Inflammatory macrophage (primary cell): Measurements from ENCODE around the gene EIPR1.

Source experiments
- DNase-seq, 2 donors: peaks; one replicate each; pipeline ENCODE4 v3.0.0-alpha.2; 2020 to 2022

Gene EIPR1

GRCh38 chr2:3323360-3324035 lies 54.1 kb downstream of the EIPR1 start:
- no peak for DNase-seq

DNA sequence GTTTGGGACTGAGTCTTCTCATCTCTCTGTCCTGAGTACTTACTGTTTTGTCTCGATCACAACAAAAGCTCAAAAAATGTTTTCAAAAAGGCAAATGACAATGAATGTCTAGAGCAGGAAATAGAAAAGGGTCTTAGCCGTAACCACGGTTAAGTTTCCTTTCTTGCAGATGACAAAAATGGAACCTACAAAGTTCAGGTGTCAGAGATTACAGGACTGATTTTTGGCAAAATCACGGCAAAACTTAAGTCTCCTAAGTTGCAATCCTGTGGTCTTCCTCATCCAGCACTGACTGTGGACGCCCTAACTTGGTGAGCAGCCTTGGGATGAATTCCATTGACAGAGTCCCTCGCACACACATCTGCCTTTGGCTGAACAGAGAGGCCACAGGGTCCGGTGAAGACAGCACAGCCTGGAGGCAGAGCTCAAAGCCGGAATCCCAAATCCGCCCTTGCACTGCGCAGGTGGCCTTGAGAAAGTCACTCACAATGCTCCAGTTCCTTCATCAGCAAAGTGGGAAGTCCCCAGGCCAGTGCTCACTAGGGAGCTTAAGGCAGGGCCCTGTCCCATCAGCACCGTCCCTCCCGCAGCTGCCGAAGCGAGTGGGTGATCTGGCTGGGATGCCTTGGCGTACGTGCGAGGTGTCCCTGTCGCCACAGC lies 55.2 kb downstream of the EIPR1 start:
- DNase-seq, result no peak

GRCh38 chr2:3321825-3322224 lies 55.8 kb downstream of the EIPR1 start:
- DNase-seq, result no peak

DNA sequence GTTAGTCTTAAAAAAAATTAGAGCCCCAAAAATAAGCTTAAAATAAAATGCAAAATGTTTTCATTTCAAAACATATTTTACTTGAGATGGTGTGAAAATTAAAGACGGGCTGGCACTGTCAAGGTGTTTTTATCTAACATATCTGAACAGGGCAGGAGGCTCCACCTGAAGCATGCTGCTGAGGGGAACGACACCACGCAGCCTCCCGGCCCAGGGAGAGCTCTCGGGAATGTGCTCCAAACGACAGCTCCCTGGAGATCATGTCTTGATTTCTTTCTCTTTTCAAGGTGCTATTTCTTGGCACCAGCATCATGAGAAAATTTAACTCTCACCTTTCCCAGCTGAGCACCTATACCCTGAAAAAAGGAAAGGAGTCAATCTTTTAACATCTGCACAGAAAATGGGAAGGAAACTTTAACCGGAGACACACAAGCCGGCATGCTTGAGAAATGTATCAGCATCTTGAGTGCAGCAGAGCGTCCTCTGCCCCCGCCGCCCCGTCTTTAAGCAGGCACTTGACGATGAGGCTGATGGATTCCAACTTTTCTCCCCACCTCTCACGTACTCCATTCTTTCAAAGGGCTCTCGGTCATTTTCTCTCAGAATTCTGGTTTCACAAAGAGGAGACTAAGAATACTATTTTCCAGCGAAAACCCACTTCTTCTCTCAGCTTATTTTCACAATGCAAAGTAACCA lies 56.6 kb downstream of the EIPR1 start:
- no peak for DNase-seq

- no peak for DNase-seq
These were observed 57.7 kb downstream of the EIPR1 start for GRCh38 chr2:3319745-3320566.

DNA sequence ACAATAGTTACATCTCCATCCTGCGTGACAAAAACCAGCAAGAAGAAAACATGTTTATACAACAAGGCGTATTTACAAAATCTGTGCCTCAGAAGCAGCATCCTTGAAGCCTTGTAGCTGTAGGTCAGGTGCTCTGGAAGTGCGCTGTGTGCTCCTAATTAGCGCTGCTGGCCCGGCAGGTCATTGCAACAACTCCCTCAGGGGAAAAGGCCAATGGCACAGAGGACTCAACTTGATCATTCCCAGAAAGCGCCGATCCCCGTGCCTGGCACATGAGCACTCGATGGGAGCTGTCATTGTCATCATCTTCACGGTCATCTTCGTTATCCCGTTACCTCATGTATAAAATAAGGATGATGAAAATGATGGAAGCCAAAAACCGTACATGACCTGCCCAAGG lies 58.5 kb downstream of the EIPR1 start:
- DNase-seq, result no peak

- no peak for DNase-seq
These were observed 59.6 kb downstream of the EIPR1 start for GRCh38 chr2:3317871-3318590.

GRCh38 chr2:3317277-3317685 lies 60.3 kb downstream of the EIPR1 start:
- no peak for DNase-seq

DNA sequence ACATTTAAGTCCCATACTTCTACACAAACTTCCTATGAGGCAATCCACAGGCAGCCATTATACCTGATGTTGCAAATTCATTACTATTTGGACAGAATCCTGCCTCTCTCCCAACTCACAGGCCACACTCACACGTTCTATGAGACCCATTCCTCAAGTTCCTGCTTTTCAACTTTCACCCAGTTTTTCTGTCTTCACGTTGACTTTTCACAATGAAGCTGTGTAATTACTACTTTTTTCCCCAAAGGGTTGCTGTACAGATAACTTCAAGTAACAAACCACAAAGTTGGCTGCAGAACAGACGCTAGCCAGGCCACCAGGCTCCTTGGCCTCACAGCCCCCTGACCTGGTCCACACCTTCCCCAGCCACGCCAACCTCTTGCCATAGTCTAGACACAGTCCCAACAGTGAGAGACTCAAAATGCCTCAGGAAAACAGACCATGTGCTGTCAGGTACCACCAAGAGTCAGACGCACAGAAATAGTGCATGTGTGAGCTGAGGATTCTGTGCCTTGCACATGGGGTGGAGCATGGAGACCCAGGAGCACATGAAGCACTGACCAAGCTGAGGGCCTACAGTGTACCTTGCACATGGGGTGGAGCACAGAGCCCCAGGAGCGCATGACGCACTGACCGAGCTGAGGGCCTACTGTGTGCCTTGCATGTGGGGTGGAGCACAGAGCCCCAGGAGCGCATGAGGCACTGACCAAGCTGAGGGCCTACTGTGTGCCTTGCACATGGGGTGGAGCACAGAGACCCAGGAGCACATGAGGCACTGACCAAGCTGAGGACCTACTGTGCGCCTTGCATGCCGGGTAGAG lies 61.0 kb downstream of the EIPR1 start:
- no peak for DNase-seq

GRCh38 chr2:3314626-3315025 lies 63.0 kb downstream of the EIPR1 start:
- no peak for DNase-seq

DNA sequence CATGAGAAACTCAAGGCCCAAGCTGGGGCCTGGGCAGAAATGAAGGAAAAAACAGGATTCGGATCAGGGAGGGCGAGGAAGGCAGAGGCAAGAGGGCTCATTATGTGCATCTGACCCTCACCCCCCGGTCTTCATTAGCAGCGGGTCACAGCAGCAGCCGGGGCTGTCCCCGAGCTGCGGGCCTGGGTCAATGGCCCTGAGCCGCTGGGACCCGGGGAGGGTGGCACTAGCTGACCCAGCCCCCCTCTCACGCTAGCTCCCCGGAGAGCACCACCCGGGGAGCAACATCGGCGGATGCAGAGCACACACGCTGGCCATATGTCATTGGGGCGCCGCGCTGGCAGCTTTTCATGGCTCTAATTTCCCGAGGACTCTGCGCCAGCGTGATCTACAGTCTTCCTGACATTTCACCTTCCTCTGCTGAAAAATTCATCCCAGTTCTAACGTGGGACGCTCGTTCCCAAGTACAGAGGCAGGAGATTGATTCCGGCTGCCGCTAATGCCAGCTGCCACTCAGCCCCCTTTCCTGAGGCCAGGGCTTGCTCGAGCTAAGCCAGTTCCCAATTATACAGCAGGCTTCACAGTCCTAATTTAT lies 63.7 kb downstream of the EIPR1 start:
- no peak for DNase-seq

- DNase-seq, result no peak
These were observed 64.9 kb downstream of the EIPR1 start for GRCh38 chr2:3312576-3313345.

- DNase-seq, result no peak
These were observed 66.0 kb downstream of the EIPR1 start for GRCh38 chr2:3311601-3312000.

DNA sequence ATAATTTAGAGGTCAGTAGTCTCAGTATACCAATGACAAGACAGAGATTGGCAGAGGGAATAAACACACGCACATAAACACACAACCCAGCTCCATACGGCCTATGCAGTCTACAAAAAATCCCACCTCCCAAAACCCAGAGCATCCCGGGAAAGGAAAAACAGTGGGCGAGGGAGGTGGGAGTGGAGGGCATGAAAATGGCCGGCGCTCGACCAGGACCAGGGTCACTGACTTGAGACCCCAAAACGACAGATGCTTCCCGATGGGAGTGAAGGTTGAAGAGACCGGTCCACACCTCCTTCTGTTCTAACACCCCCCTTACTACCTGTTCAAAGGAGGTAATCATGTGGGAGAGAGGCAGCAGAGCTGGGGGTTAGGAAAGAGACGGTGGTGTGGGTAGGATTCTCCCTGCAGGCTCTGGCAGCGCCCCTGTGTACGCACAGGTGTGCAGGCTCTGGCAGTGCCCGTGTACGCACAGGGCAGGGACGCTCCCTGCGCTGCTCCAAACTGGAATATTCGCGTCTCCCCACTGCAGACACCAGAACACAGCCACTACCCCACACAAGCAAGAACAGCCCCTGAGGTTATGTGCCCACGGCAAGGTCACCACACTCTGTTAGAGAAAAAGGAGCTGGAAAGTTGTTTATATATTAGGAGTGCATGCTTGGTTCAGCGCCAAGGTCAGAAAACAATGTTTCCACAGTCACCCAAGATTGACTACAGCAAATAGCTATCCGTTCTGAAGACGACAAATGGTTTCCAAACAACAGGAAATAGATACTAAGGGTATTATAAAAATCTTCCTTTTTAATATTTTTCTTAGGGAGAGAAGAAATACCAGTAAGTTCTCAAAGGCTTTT lies 67.9 kb downstream of the EIPR1 start:
- DNase-seq, result no peak

- no peak for DNase-seq
These were observed 69.7 kb downstream of the EIPR1 start for GRCh38 chr2:3307901-3308300.

DNA sequence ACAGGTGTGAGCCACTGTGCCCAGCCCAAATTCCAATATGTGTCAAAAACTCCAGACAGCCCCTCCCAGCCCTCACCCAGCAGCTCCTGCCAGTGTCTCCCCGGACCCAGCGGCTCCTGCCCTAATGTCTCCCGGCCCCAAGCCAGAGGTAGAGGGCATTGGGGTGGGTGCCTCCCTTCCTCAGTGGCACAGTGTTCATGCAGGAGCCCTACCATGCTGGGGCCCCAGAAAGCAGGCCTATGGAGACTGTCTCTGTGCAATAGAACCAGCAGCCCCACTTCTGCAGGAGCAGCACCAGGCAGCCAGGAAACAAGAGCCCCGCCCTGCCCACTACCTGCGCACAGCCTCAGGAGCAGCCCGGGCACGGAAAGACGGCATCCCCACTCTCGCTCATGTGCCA lies 70.4 kb downstream of the EIPR1 start:
- DNase-seq, result no peak

GRCh38 chr2:3305952-3306351 lies 71.7 kb downstream of the EIPR1 start:
- no peak for DNase-seq

DNA sequence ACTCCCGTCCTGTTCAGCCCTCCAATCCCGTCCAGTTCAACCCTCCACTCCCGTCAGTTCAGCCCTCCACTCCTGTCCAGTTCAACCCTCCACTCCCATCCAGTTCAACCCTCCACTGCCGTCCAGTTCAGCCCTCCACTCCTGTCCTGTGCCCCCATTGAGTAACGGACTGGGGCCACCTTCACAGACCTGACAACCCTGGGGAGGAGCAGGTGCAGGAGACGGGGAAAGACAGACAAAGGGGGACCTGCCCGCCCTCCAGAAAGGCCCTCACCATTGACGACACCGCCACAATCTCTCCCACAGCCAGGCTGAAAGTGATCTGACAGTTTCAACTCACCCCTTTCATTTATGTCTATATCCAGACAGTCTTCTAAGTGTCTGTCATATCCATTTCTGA lies 72.2 kb downstream of the EIPR1 start:
- no peak for DNase-seq
